Measurements from ENCODE around the gene KRTAP12-3. TPM values are rescaled to one million over a fixed set of nuclear protein-coding genes. Genes with fewer than 3 reads are reported as not detected.

KRTAP12-3 gene
- total RNA-seq, 2 donors from 2014 or later = not detected

DNA sequence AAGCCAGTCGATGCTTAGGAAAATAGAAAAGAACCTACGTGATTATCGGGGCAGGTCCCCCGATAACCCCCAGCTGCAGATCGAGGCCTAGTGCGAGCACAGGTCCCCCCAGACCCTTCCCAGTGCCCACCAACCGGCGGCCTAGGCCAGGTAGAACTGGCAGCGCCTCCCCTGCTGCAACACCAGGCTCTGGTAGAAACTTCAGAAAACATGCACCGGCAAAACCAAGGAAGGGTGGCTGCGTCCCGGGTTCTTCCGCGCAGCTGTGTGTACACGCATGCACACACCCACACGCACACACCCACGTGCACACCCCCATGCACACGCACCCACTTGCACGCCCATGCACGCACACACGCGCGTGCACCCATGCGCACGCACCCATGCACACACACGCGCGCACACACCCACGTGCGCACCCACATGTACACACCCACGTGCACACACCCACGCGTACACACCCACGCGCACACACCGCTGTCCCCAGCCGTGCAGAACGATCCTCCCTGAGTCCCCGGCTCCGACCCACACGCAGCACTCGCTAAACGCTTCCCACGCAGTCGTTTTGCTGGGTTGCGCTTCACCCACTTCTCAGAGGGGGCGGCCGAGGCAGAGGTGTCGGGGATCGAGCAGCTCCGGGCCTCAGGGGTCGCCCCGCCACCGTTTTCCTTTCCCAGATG lies 48.4 kb downstream of the KRTAP12-3 start:
- H3K27me3 ChIP-seq (replicated peaks; ENCODE audit: insufficient read depth) = peaks cover 28% of the 10 kb centered on the region
- intact Hi-C loops (cut with DNase I) = no loop called here
- WGBS = 12% methylated on average over 54 of the region's 54 CpGs

DNA sequence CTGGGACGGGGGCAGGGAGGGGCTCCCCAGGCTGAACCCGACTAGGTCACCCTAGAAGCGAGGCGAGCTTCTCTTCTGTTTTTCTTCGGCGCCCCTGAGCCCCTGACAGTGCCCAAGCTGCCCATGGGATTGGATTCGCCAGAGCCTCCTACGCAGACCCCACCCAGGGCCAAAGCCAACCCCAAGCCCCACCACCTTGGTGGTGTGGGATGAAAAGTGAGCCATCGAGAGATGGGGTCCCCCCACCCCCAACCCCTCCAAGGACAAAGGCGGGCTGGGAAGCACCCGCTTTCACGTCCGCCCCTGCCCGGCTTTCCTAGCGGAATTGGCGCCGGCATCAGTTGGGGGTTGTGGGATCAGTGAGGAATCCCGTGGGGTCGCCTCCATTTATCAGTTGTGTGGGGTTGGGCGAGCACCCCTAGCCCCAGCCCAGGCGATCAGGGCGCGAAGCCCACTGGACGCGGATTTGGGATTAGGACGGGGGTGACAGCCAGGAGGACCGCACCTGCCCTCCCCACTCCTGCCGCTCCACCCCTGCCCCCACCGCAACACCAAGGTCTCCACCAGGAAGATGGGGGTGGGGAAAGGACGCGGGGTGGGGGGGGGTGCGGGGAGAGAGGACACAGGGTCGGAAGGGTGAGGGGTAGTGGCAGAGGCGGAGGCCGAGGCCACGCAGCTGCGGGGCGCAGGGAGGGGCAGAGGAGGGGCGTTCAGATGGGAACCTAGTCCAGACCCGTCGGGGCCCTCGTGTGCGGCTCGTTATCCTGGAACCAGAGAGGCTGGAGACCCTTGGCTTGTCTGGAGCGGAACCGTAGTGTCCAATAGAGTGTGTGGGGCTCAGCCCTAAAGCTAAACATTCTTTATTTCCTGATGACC lies 49.2 kb downstream of the KRTAP12-3 start:
- H3K4me3 ChIP-seq = no peak overlapping the region
- H3K27me3 ChIP-seq (replicated peaks; ENCODE audit: insufficient read depth) = peaks cover 28% of the 10 kb centered on the region
- 8% methylated on average over 45 of the region's 46 CpGs for WGBS
- H3K36me3 ChIP-seq = no peaks in the 10 kb centered on the region
- TF ChIP-seq POLR2AphosphoS5 (IDR thresholded peaks at IDR 0.05) = no peak
- no peak for TF ChIP-seq POLR2A (IDR thresholded peaks at IDR 0.05)
- TF ChIP-seq, protein P1, sequence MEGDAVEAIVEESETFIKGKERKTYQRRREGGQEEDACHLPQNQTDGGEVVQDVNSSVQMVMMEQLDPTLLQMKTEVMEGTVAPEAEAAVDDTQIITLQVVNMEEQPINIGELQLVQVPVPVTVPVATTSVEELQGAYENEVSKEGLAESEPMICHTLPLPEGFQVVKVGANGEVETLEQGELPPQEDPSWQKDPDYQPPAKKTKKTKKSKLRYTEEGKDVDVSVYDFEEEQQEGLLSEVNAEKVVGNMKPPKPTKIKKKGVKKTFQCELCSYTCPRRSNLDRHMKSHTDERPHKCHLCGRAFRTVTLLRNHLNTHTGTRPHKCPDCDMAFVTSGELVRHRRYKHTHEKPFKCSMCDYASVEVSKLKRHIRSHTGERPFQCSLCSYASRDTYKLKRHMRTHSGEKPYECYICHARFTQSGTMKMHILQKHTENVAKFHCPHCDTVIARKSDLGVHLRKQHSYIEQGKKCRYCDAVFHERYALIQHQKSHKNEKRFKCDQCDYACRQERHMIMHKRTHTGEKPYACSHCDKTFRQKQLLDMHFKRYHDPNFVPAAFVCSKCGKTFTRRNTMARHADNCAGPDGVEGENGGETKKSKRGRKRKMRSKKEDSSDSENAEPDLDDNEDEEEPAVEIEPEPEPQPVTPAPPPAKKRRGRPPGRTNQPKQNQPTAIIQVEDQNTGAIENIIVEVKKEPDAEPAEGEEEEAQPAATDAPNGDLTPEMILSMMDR (IDR thresholded peaks at IDR 0.05) = no peak
- intact Hi-C loops (cut with DNase I) = no loop called here
- DNase-seq (ENCODE audit: low spot score) = no peak
- no peak overlapping the region for H3K27ac ChIP-seq
- no peaks in the 10 kb centered on the region for H3K4me1 ChIP-seq (replicated peaks)
- no peaks in the 10 kb centered on the region for H3K9me3 ChIP-seq

More for the DNA sequence above, 48.4 kb downstream of the KRTAP12-3 start:
- DNase-seq (ENCODE audit: low spot score) = no peak
- Histone ChIP-seq H3K36me3 (no peaks in the 10 kb centered on the region), H3K9me3 (no peaks in the 10 kb centered on the region), H3K4me3 (no peak overlapping the region), H3K27ac (no peak overlapping the region), H3K4me1 (replicated peaks) (no peaks in the 10 kb centered on the region)
- TF ChIP-seq, protein P1 (IDR thresholded peaks at IDR 0.05) = no peak
- no peak for TF ChIP-seq POLR2AphosphoS5 (IDR thresholded peaks at IDR 0.05)
- no peak for TF ChIP-seq POLR2A (IDR thresholded peaks at IDR 0.05)

Small RNAs within 50 kb of the gene (small RNA-seq; reads per million reads assigned to genes)
- gene KRTAP12-6P = 0 reads per million in 2 donors

Other genes starting within 250 kb of the KRTAP12-3 start
- gene LRRC3, start 202.4 kb upstream of the KRTAP12-3 start, total RNA-seq = 1 to 10 TPM; 1.6 to 7.1 TPM
- gene KRTAP10-1, start 117.7 kb upstream of the KRTAP12-3 start, total RNA-seq = not detected
- gene KRTAP10-2, start 106.4 kb upstream of the KRTAP12-3 start, total RNA-seq = not detected
- gene KRTAP10-3, start 99.1 kb upstream of the KRTAP12-3 start, total RNA-seq = not detected
- gene KRTAP10-4, start 84.2 kb upstream of the KRTAP12-3 start, total RNA-seq = not detected
- gene KRTAP10-5, start 77.3 kb upstream of the KRTAP12-3 start, total RNA-seq = not detected
- not detected for gene KRTAP10-6, start 65.4 kb upstream of the KRTAP12-3 start, total RNA-seq
- gene KRTAP10-7, start 57.3 kb upstream of the KRTAP12-3 start, total RNA-seq = not detected
- gene KRTAP10-8, start 45.9 kb upstream of the KRTAP12-3 start, total RNA-seq = not detected
- gene KRTAP10-9, start 30.8 kb upstream of the KRTAP12-3 start, total RNA-seq = not detected
- gene KRTAP10-10, start 20.6 kb upstream of the KRTAP12-3 start, total RNA-seq = not detected
- not detected for gene KRTAP10-11, start 11.5 kb upstream of the KRTAP12-3 start, total RNA-seq
- gene KRTAP12-4, start 3.3 kb upstream of the KRTAP12-3 start, total RNA-seq = not detected
- not detected for gene KRTAP12-2, start 9.0 kb downstream of the KRTAP12-3 start, total RNA-seq
- not detected for gene KRTAP12-1, start 24.2 kb downstream of the KRTAP12-3 start, total RNA-seq
- gene KRTAP10-12, start 39.2 kb downstream of the KRTAP12-3 start, total RNA-seq = not detected
- gene TSPEAR, start 53.6 kb downstream of the KRTAP12-3 start, total RNA-seq = under 1 TPM in 1 of 2 donors, not detected in 1; 0.85 TPM
- 10 to 100 TPM; 46.9 to 75.7 TPM for gene UBE2G2, start 143.9 kb downstream of the KRTAP12-3 start, total RNA-seq
- 10 to 100 TPM; 78.3 to 92.2 TPM for gene SUMO3, start 160.1 kb downstream of the KRTAP12-3 start, total RNA-seq
- gene PTTG1IP, start 215.8 kb downstream of the KRTAP12-3 start, total RNA-seq = 100 to 1,000 TPM; 216 to 244 TPM